Cerebellar nuclear complex (tissue), 1 donor: ENCODE measurements around the gene ADGRD2.

Source experiments
- DNase-seq, 2 experiments: peaks; one replicate each; lab custom pipeline; 2025; lab: John Stamatoyannopoulos, UW

ADGRD2 gene

GRCh38 chr9:124498040-124498439 lies 47.8 kb downstream of the ADGRD2 start:
- DNase-seq = no peak

GRCh38 chr9:124498499-124499146 lies 48.4 kb downstream of the ADGRD2 start:
- no peak for DNase-seq

GRCh38 chr9:124499216-124499615 lies 49.0 kb downstream of the ADGRD2 start:
- no peak for DNase-seq

- DNase-seq = no peak
Observed at GRCh38 chr9:124500028-124500795, 50.0 kb downstream of the ADGRD2 start.

GRCh38 chr9:124500796-124501611 lies 50.8 kb downstream of the ADGRD2 start:
- DNase-seq = no peak

- no peak for DNase-seq
Observed at GRCh38 chr9:124501771-124502320, 51.6 kb downstream of the ADGRD2 start.

- DNase-seq = no peak
Observed at GRCh38 chr9:124502711-124503702, 52.8 kb downstream of the ADGRD2 start.

- DNase-seq = no peak
Observed at GRCh38 chr9:124503713-124504529, 53.7 kb downstream of the ADGRD2 start.

- no peak for DNase-seq
Observed at GRCh38 chr9:124504530-124505005, 54.3 kb downstream of the ADGRD2 start.

- DNase-seq = no peak
Observed at GRCh38 chr9:124505006-124505900, 55.0 kb downstream of the ADGRD2 start.

- DNase-seq = no peak
Observed at GRCh38 chr9:124505901-124506346, 55.7 kb downstream of the ADGRD2 start.

- no peak for DNase-seq
Observed at GRCh38 chr9:124506433-124506832, 56.2 kb downstream of the ADGRD2 start.

- no peak for DNase-seq
Observed at GRCh38 chr9:124506931-124507879, 57.0 kb downstream of the ADGRD2 start, which contains the start of gene NR5A1. Gene NR5A1 (minus strand): TSS chr9:124507399. CDS start chr9:124503395, 4,004 bp downstream.

- DNase-seq = no peak
Observed at GRCh38 chr9:124507880-124508423, 57.7 kb downstream of the ADGRD2 start.

GRCh38 chr9:124510650-124511425 lies 60.6 kb downstream of the ADGRD2 start:
- no peak for DNase-seq

GRCh38 chr9:124511426-124511840 lies 61.2 kb downstream of the ADGRD2 start:
- DNase-seq = no peak
